Ecto neural progenitor cell (in vitro differentiated cells): ENCODE results near the gene ZGRF1.
A peak's percentile ranks its signal among the peaks of the same experiment; 100 is the strongest.
"Not testable (repeated sequence)": the region's sequence is repeated elsewhere in the genome, so short reads cannot be mapped to it uniquely, and the experiment has no call there.

Experiments
- DNase-seq: peaks from one replicate; pipeline ENCODE4 v3.0.0-alpha.2; 2018; ENCODE audit warnings: low spot score

The ZGRF1 gene, protein sequence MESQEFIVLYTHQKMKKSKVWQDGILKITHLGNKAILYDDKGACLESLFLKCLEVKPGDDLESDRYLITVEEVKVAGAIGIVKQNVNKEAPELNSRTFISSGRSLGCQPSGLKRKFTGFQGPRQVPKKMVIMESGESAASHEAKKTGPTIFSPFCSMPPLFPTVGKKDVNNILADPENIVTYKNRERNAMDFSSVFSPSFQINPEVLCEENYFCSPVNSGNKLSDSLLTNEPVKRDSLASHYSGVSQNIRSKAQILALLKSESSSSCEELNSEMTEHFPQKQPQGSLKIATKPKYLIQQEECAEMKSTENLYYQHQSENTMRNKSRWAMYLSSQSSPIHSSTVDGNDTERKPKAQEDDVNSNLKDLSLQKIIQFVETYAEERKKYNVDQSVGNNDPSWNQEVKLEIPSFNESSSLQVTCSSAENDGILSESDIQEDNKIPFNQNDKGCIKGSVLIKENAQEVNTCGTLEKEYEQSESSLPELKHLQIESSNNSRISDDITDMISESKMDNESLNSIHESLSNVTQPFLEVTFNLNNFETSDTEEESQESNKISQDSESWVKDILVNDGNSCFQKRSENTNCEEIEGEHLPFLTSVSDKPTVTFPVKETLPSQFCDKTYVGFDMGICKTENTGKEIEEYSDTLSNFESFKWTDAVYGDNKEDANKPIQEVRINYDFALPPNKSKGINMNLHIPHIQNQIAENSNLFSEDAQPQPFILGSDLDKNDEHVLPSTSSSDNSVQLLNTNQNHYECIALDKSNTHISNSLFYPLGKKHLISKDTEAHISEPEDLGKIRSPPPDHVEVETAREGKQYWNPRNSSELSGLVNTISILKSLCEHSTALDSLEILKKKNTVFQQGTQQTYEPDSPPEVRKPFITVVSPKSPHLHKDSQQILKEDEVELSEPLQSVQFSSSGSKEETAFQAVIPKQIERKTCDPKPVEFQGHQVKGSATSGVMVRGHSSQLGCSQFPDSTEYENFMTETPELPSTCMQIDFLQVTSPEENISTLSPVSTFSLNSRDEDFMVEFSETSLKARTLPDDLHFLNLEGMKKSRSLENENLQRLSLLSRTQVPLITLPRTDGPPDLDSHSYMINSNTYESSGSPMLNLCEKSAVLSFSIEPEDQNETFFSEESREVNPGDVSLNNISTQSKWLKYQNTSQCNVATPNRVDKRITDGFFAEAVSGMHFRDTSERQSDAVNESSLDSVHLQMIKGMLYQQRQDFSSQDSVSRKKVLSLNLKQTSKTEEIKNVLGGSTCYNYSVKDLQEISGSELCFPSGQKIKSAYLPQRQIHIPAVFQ (N-terminal part only)

DNA sequence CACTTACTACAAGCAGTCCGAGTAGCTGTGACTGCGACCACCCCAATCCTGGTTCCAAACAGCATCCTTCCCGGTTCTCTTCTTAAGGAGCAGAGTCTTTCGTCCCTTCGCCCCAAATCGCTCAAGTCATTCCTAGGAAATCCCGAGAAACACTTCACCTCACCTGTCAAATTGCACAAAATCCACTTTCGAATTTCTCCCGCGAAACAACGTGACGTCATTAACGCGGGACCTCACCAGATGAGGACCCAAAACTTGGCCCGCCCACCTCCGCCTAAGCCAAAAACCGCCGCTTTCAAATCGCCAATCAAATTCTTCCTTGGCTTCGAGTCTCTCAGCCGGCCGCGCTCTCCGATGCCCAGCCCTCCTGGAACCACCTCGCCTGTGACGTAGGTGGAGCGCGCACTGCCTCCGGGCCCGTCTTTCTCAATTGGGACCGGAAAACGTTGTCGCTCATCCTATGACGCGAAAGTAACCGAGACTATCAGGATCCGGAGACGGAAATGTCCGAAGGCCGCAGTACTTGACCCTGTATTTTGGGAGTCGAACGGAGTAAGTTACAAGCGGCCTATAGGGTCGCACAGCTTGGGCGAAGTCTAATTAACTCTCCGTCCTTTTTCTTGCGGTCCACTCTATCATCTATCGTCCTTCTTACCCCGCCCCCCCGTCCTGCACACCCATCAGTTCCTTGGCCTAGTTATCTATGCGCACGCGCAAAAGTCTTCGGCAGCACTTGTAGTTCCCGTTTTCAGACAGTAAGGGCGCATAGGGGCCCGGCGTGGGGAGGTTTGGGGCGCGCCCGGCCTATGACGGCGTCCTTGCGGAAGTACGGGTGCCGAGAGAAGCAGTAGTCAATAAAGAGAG is at the start of gene ZGRF1, which contains the start of gene LARP7:
Gene ZGRF1, minus strand, starts transcription at position 222 of the 864 bp plus-strand sequence. CDS start 3,733 bp downstream, outside the sequence.
Gene LARP7, plus strand, starts transcription at position 456 of the 864 bp plus-strand sequence. CDS start 7,527 bp downstream, outside the sequence.
- DNase-seq: peak; percentile 99

DNA sequence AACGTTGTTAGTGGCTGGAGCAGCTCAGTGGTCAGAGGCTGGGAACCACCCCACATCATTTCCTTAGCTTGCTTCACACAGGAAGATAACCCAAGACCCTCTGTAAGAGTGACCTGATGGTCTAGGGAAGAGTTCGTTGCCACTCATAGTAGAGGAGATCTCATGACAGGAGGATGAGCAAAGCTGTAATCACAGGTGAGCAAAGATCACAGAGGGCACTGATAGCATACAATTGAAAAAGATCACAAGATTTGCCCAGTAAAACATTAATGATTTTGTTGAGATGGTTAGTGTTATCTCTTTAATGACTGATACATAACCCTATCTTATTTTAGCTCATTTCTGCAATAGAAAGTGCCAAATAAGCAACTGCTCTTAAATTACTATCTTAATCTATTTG is 44.3 kb upstream of the ZGRF1 start:
- no peak for DNase-seq

DNA sequence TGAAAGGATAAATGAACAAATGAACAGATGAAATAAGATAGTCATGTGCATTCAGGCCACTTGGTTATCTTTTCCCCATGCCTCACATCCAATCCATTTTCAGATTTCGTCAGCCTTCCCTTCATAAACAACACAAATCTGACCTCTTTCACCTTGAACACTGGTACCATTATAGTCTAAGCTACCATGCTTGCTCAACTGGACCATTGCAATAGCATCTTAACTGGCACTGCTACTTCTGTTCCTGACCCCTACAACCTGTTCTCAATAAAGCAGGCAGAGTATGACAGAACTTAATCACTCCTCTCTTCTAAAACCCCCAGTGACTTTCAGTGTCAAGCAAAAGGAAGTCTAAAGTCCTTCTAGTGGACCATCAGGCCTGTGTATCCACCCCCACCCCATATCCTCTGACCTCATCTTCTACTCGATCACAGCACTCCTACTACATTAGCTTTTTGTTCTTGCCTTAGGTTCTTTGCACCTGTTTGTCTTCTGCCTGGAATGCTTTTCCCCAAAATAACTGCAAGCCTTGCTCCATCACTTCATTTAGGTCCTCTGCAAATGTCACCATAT is 40.9 kb upstream of the ZGRF1 start:
- no peak for DNase-seq

DNA sequence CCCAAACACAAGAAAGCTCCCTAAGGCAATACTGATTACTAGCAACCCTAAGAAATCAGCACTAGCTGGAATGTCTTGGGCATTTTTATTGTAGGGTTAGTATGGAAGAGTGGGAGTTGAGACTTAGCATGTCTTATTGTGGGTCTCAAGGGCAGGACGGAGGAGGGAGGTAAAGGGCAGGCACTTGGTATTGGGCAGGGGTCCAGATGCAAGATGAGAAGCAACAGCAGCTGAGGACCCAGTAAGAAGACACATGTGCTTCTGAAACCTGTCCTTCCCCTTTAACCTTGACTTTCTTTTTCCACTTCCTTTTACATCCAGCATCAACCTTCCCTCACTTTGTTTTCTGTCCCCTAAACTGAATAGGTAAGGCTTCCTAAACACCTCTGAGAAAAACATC is 37.7 kb upstream of the ZGRF1 start:
- no peak for DNase-seq

DNA sequence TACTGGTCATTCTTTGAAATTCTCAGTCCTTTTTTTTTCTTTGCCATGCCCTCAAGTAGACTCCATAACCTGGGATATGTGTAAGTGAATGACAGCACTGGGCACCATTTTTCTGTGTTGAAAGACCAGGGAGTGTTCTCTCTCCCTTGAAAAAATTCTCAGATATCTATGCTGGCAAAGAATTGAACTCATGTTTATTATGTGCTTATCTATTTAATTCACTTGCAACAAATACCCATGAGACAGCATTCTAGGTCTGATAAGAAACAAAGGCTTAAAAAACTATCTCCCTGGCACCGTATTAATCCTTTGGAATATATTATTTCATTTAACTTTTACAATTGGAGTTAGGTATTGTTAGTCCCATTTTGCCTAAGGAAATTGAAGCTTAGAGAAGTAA is 37.0 kb upstream of the ZGRF1 start:
- no peak for DNase-seq

DNA sequence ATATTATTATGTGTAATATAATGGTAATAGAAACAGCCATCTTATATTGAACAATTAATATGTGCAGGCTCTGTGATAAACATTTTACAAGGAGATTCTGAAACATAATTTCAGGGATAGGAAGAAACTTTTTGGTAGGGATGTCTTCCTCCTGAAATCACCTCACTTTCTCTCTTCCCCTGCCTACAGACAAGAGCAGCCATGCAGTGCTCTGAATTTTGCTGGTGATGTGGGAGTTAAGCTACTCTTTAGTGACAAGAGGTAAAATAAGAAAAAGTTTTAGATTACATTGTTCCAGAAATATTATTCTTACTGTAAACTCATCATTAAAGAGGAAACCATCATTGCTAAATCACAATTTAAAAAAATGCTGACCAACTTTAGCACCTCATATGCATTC is 36.4 kb upstream of the ZGRF1 start:
- DNase-seq: no peak

DNA sequence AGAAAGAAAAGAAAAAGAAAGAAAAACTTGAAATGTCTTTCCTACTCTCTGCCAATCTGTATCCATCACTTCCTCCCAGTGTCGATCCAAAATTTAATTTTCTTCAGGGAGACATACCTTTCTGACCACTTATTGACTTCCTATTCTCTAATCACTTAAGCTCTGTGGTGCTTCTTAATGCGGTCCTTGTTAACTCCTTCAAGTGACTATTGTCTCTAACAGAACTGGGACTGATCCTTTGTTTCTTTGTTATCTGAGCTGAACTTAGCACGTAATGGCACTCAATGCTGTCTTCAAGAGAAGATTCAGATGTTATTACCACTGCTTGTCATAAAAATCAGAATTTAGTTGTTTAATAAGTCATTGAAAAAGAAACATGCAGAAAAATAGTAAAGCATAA is 31.4 kb upstream of the ZGRF1 start:
- no peak for DNase-seq

DNA sequence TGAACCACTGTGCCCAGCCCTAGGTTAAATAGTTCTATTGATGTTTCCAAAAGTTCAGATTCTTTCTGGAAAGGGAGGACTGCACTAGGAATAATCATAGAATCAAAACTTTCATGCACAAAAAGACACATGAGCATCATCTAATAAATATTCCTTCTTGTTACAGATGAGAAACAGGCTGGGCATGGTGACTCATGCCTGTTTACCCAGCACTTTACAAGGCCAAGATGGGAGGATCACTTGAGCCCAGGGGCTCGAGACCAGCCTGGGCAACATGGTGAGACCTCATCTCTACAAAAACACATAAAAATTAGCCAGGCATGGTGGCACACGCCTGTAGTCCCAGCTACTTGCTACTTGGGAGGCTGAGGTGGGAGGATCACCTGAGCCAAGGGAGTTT is 27.9 kb upstream of the ZGRF1 start:
- DNase-seq: no peak

DNA sequence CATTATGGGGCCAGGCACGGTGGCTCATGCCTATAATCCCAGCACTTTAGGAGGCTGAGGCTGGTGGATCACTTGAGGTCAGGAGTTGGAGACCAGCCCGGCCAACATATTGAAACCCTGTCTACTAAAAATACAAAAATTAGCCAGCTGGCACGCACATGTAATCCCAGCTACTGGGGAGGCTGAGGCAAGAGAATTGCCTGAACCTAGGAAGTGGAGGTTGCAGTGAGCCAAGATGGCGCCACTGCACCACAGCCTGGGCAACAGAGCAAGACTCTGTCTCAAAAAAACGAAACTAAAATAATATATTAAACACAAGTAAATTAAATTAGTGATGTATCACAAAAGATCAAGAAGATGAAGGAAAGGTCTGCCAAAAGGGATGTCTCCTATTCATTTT is 19.4 kb upstream of the ZGRF1 start:
- not testable (repeated sequence) for DNase-seq

DNA sequence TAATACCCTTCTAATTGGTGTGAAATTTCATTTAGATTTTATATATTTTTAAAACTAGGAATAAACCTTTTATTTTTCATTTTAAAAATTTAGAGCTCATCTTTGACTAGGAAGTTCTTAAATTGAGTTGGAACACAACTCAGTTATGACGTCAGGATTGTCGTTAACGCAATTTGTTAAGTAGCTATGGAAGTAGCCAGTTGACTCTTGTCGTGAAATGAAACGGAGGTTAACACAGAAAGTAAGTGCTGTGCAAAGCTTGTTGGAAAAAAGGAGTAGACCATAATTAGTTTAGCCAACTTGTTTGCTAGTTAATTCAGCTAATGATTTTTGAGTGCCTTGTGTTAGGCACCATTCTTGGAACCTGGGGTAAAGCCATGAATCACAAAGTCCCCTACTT is 18.6 kb upstream of the ZGRF1 start:
- DNase-seq: no peak

DNA sequence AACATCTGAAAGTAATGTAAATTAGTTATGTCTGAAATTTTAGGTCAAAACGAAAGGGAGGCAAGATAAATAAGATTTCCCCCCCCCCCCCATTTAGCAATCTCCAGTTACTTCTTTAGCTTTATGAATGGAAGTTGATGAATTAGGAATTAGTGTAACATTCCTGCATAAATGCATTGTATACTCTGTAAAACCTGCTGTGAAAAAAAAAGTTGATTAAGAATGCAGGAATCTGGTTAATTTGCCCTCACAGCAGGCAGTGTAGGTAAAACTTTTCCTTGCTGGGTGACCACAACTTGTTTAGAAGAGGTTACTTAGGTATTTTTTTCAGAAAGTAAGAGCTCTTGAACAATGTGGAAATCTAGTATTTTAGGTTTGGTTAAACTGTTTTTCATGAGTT is 15.5 kb upstream of the ZGRF1 start:
- DNase-seq: no peak

DNA sequence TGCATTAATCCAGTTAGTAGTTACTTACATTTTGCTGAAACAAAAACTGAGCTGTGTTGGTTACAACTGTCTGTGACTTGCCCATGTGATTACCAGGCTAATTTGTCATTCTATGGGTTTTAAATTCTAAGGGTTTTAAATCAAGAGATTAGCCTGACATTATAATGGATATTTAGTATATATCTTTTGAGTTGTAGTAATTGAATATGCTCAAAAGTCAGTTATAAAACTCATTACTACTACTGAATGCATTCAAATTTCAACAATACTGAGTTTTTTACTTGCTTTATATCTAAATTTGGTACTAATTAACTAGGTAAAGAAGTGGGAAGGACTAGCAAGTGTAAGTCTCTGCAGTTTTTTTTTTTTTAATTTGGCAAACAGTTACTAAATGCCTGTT is 14.9 kb upstream of the ZGRF1 start:
- no peak for DNase-seq

DNA sequence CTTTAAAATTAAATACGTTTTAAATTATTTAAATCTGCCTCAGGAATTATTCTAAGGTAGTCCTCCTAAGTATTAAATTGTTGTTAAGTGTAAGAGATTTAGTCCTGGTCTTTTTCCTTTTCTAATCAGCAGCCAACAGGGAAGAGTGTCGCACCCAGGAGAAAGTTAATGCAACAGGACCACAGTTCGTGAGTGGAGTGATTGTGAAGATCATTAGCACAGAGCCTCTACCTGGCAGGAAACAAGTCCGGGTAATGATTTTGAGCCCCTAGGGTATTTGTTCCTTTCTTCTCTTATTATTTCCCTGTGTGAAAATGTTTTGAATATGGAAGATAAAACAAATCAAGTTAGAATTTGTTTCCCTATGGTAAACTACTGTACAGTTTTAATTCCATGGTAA is 13.6 kb upstream of the ZGRF1 start:
- DNase-seq: no peak

DNA sequence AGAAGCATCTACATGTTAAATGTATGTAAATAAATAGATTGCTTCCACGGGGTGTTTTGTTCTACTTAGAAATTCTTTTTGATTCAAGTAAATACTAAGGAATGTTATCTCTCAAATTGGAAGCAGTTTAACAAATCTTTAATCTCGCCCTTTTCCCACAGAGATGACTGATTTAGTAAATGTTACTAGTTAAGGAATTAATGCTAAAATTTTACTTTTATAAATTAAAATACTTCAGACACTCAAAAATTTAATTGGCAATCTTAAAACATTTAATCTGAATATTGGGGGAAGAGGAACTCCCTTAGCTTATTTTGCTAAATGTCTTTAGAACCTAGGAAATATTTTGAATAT is 12.3 kb upstream of the ZGRF1 start:
- DNase-seq: no peak

DNA sequence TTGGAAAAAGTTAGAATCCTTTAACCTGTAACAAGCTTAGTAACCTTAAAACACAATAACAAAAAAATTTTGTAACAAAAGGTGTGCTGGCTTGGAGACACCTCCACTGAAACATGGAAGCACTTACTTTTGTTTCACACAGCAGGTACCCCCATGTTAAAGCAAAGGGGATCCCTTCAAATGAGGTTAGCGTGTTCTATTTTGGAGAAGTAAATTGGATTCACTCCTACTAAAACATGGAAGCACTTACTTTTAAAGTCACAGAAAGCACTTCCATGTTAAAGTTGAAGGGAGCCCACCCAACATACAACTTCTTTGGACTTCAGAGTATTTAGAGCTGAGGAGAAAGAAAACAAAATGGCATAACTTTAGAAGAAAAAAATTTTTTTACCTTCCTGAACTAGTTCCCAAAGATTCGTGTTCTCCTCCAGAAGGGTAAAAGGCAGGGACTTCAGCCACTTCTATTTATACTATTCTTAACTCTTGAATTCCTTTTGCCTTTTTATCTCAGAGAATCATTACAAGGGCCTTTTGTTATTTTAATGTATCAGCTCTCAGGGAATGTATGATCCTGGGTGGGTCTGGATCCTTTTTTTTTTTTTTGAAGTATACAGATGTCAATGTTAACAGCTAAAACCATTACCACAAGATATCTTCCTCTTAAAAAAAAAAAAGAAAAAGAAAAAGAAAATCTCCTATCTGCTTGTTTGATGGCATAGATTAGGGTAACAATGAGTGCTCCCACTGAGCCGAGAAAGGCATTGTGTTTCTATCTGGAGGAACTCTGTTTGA is 11.8 kb upstream of the ZGRF1 start:
- no peak for DNase-seq

DNA sequence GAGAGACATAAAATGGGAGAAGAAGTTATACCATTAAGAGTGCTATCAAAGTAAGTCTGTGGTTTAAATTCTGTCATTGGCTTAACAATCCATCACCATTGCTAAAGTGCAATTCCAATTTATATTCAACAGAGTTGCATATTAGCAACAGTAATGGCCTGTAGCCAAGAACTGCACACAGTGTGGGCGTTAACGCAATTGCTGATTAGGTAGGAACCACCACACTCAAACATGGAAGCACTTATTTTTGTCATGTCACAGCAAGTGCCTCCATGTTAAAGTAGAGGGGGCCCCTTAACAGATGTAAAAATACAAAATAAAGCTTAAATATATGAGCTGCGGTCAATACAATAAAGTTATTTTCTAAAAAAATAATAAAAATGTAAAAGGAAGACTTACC is 11.1 kb upstream of the ZGRF1 start:
- no peak for DNase-seq

DNA sequence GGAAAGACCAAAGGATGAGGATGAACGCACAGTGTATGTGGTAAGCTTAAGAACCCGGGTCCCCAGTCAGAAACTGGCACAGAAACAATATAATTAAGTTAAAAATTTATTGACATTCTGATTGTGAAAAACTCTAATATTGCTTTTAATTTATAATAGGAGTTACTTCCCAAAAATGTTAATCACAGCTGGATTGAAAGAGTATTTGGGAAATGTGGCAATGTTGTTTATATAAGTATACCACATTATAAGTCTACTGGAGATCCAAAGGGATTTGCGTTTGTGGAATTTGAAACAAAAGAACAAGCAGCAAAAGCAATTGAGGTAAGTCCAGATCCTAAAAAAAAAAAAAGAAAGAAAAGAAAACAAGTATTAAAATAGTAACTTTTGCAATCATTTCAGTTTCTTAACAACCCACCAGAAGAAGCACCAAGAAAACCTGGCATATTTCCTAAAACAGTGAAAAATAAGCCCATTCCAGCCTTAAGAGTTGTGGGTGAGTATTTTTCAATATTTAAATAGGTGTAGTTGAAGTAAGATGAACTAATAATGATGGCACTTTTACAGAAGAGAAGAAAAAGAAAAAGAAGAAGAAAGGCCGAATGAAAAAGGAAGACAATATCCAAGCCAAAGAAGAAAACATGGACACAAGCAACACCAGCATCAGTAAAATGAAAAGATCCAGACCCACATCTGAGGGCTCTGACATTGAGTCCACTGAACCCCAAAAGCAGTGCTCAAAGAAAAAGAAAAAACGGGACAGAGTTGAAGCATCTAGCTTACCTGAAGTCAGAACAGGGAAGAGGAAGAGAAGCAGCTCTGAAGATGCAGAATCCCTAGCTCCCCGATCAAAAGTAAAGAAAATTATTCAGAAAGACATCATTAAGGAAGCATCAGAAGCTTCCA is 10.2 kb upstream of the ZGRF1 start:
- no peak for DNase-seq

DNA sequence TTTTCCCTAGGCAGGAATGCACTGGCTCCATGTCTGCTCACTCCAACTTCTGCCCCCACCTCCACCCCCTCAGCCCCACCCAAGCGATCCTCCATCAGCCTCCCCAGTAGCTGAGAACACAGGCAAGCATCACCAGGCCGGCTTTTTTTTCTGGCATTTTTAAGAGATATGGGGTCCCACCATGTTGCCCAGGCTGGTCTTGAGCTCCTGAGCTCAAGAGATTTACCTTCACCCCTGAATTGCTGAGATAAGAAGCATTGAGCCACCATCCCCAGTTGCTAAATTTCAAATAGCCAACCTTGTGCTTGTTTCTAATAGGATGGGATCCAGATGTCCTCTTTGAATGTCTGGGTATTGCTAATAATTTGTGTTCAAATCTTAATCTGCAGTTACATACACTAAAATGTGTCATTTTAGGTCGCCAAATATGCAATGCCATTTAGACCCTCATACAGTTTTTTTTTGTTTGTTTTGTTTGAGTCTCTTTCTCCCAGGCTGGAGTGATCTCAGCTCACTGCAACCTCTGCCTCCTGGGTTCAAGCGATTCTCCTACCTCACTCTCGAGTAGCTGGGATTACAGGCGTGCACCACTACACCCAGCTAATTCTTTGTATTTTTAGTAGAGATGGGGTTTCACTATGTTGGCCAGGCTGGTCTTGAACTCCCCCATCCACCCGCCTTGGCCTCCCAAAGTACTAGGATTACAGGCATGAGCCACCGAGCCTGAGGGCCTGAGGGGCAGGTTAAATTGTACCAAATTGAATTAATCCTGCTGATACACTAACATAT is 9.0 kb upstream of the ZGRF1 start:
- no peak for DNase-seq
